Suprapubic skin (tissue), 3 donors: Measurements from ENCODE around the gene ACSL1.

Experiments
- POLR2AphosphoS5 ChIP-seq, 3 donors: sonication (generic); formaldehyde crosslinking; IDR thresholded peaks; one replicate each; pipeline ENCODE4 v1.6.1; 2017; ENCODE audit warnings: antibody characterized with exemption in 3 of 3
- TF ChIP-seq, protein P1 (sequence below), 2 donors: fragments of 200-600 bp in 1 of 2; fragments of 450-650 bp in 1 of 2; sonication (generic) in 1 of 2; IDR thresholded peaks; one replicate each; pipeline ENCODE4 v1.5.1; 2016 to 2019; ENCODE audit warnings: antibody characterized with exemption in 2 of 2, mild to moderate bottlenecking in 1 of 2, moderate library complexity in 1 of 2

DNA sequence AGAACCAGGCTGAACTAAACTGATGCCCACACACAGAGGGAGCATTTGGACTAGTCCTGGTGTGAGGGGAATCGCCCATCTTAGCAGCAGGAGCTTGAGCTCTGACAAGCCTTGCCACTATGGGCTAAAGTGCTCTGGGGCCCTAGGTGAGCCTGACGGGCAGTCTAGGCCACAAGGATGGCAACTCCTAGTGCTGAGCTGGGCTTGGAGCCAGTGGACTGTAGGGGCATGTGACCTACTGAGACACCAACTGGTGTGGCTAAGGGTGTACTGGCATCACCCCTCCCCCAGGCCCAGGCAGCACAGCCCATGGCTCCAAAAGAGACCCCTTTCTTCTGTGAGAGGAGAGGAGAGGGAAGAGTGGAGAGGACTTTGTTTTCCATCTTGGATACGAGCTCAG lies 106.4 kb downstream of the ACSL1 start:
- TF ChIP-seq, protein P1, sequence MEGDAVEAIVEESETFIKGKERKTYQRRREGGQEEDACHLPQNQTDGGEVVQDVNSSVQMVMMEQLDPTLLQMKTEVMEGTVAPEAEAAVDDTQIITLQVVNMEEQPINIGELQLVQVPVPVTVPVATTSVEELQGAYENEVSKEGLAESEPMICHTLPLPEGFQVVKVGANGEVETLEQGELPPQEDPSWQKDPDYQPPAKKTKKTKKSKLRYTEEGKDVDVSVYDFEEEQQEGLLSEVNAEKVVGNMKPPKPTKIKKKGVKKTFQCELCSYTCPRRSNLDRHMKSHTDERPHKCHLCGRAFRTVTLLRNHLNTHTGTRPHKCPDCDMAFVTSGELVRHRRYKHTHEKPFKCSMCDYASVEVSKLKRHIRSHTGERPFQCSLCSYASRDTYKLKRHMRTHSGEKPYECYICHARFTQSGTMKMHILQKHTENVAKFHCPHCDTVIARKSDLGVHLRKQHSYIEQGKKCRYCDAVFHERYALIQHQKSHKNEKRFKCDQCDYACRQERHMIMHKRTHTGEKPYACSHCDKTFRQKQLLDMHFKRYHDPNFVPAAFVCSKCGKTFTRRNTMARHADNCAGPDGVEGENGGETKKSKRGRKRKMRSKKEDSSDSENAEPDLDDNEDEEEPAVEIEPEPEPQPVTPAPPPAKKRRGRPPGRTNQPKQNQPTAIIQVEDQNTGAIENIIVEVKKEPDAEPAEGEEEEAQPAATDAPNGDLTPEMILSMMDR (IDR thresholded peaks at IDR 0.05): no peak
- TF ChIP-seq POLR2AphosphoS5 (IDR thresholded peaks at IDR 0.05): no peak
